LNCAP (cell line): Measurements from ENCODE around the gene IFI44L.

ENCODE experiments used
- TF ChIP-seq, protein P1 (sequence below): fragments of 450-650 bp; IDR thresholded peaks from 2 replicates; pipeline ENCODE4 v1.5.1; 2017; ENCODE audit warnings: mild to moderate bottlenecking

IFI44L gene

DNA sequence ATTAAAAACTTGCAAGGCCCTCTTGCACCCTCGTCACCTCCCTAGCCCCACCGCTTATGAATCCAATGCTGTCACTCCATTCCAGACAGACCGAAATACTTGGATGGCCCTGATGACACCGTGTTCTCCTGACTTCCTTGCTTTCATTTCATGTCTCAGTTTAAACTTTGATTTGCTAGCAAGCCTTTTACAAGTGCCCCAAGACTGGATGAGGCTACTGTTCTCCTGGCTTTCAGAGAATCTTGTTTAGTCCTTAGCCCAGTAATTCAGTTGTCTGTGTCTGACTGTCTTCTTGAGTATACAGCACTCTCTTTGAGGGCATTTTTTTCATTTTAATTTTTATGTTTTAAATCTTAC lies 824 bp upstream of the IFI44L start:
- TF ChIP-seq, protein P1, sequence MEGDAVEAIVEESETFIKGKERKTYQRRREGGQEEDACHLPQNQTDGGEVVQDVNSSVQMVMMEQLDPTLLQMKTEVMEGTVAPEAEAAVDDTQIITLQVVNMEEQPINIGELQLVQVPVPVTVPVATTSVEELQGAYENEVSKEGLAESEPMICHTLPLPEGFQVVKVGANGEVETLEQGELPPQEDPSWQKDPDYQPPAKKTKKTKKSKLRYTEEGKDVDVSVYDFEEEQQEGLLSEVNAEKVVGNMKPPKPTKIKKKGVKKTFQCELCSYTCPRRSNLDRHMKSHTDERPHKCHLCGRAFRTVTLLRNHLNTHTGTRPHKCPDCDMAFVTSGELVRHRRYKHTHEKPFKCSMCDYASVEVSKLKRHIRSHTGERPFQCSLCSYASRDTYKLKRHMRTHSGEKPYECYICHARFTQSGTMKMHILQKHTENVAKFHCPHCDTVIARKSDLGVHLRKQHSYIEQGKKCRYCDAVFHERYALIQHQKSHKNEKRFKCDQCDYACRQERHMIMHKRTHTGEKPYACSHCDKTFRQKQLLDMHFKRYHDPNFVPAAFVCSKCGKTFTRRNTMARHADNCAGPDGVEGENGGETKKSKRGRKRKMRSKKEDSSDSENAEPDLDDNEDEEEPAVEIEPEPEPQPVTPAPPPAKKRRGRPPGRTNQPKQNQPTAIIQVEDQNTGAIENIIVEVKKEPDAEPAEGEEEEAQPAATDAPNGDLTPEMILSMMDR = no peak

DNA sequence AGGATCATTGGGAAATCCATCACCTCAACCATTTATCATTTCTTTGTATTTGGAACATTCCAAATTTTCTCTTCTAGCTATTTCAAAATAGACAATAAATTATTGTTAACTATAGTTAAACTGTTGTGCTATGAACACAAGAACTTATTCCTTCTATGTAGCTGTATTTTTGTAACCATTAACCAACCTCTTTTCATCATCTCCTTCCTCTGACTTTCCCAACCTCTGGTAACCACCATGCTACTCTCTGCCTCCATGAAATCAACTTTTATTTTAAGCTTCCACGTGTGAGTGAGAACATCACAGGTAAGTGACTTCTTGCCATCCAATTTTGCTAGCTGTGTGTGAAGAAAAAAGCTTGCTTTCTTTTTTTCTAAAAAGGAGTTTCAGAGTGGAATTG lies 418 bp downstream of the IFI44L start:
- TF ChIP-seq, protein P1 = no peak

DNA sequence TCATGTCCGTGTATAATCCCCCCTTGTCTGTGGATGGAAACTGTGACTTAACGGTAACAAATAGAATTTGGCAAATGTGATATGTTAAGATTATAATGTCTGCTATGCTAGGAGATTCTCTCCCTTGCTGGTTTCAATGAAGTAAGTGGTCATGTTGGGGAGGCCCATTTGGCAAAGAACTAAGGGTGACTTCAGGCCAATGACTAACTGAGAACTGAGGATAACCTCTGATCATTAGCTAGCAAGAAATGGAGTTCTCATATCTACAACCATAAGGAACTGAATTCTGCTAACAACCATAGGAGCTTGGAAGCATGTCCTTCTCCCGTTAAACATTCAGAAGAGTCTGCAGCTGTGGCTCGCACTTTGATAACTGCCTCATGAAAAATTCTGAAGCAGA lies 2.3 kb downstream of the IFI44L start:
- TF ChIP-seq, protein P1 = no peak

DNA sequence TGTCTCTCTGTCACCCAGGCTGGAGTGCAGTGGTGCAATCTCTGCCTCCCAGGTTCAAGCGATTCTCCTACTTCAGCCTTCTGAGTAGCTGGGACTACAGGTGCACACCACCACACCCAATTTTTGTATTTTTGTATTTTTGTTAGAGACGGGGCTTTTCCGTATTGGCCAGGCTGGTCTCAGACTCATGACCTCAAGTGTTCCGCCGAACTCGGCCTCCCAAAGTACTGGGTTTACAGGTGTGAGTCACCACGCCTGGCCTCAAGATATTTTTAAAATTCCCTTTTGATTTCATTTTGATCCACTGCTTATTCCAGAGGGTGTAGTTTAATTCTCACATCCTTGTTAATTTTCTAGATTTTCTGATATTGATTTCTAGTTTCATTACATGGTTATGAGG lies 3.8 kb downstream of the IFI44L start:
- TF ChIP-seq, protein P1 = no peak

DNA sequence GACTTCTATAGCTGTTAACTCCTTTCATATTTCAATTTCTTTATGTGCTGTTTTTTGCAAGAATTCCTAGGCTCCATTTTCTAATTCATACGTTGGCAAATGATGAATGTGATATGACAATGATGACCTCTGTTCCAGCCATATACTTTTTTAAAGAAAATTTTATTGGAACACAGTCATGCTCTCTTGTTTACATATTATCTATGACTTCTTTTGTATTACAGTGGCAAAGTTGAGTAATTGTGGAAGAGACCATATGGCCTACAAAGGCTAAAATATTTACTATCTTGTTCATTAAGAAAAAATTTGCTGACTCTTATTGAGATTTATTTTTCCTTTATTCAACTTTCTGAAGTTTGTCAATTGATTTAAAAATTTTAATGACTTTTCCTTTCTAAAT lies 7.1 kb downstream of the IFI44L start:
- TF ChIP-seq, protein P1 = no peak

DNA sequence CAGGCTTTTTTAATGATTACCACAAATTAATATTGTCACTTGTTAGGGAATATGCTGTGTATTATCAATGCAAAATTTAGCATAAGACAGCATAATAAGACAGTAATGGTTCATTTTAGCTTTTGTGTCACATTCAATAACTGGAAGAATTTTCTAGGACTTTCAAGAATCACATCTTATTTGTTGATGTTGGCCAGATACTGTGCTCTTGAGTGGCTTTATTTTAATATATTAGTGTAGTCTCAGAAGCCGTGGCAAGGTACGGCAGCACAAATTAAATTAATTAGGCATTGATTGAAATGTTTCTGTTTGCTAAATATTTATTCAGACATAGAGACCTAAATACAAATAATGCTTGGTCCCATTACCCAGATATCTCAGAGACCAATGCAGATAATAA lies 10.4 kb downstream of the IFI44L start:
- TF ChIP-seq, protein P1 = no peak

DNA sequence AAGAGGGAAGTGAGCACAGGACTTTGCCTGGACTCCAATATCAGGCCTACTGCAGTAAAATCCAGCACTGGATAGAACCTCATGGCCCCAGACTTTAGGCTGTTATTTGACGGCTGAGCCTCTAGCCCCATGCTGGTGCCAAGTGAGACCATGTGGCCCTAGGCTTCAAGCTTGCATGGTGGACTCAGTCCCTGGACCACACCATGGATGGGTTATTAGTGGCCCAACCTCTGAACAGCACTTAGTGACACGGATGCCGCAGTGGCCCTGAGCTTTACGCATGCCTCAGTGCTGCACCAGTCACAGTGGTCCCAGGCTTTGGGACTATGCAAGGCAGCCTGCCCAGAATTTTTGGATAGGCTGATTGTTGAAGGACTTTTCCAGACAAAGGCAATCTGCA lies 13.0 kb downstream of the IFI44L start:
- TF ChIP-seq, protein P1 = no peak

DNA sequence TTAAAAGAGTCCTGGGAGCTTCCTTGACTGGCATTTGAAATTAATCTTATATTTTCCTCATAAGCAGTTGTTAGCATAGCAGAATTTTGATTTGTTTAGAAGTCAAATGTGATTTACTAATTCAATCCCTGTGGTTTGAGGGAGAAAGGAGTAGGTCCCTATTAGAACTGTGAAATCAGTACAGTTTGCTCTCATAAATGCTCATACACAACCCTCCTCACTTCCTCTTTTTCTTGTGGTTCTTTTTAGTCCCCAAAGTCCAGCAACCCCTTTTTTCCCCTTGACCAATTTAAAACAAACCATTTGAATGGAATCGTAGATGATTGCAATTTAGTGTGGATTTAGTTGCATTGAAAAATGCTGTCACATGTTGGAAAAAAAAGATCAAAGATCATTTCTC lies 20.2 kb downstream of the IFI44L start:
- TF ChIP-seq, protein P1 = no peak
